ENCODE measurements around the gene KIAA0825. TPM values are rescaled to one million over a fixed set of nuclear protein-coding genes. Genes with fewer than 3 reads are reported as not detected.
"Not testable (repeated sequence)": the region's sequence is repeated elsewhere in the genome, so short reads cannot be mapped to it uniquely, and the experiment has no call there.

Gene KIAA0825
- total RNA-seq, 1 experiment from 2014 or later = 3.3 TPM

- peak; percentile 82 for DNase-seq (ENCODE audit: low read depth)
Observed at GRCh38 chr5:94180761-94181160, 437.6 kb downstream of the KIAA0825 start.

GRCh38 chr5:94175912-94176311 lies 442.5 kb downstream of the KIAA0825 start:
- no peak for DNase-seq (ENCODE audit: low read depth)

GRCh38 chr5:94174748-94175411 lies 443.5 kb downstream of the KIAA0825 start:
- DNase-seq (ENCODE audit: low read depth) = peak; percentile 77

DNA sequence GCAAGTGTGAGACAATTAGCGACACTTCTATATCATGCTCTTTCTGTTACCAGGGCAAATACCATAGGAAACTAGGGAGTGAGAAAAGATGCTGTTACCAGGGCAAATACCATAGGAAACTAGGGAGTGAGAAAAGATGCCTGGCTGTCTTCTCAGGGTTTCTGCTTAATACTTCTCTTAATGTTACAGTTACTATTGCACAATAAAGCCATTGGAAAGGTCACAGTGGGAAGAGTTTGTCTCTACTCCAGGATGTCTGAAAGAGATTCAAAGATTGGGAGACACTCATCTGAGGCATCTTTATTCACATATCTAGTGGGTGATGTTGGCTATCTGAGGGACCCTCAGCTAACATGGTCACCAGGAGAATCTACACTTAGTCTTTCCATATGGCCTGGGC lies 445.3 kb downstream of the KIAA0825 start:
- no peak for DNase-seq (ENCODE audit: low read depth)

DNA sequence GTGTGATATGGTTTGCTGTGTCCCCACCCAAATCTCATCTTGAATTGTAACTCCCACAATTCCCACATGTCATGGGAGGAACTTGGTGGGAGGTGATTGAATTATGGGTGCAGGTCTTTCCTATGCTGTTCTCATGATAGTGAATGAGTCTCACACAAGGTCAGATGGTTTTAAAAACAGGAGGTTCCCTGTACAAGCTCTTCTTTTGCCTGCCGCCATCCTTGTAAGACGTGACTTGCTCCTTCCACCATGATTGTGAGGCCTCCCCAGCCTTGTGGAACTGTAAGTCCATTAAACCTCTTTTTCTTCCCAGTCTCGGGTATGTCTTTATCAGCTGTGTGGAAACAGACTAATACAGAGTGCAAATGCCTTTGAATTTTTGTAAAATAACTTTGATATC lies 447.3 kb downstream of the KIAA0825 start:
- not testable (repeated sequence) for DNase-seq (ENCODE audit: low read depth)

DNA sequence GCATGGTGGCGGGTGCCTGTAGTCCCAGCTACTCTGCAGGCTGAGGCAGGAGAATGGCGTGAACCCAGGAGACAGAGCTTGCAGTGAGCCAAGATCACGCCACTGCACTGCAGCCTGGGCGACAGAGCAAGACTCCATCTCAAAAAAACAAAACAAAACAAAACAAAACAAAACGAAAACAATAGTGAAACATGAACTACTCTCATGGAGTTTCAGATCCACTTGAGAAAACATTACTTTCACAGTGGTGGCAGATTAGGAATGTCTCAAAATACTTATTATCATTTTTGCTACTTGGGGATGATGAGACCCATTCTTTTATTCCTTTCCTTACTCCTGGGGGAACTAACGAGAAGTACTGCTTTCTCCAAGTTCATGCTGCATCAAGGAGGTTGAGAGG lies 448.2 kb downstream of the KIAA0825 start:
- DNase-seq (ENCODE audit: low read depth) = not testable (repeated sequence)

DNA sequence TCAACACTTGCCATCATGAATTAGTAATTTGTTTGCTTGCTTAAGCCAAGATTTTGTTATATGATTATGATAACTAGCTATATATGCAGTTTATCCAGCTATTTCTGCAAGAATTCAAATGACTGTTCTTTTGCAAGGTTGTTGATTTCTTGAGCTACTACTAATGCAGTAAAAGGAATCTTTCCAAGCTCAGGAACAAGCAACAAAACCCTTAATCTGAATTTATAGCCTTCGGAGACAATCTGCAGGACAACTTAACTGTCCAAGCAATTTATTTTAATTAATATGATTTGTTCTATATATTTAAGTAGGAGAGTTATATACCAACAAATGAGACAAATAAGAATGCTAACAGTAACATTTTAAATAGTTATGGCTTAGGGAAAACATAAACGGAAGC lies 450.3 kb downstream of the KIAA0825 start:
- DNase-seq (ENCODE audit: low read depth) = no peak

GRCh38 chr5:94161801-94162200 lies 456.6 kb downstream of the KIAA0825 start:
- DNase-seq (ENCODE audit: low read depth) = no peak

DNA sequence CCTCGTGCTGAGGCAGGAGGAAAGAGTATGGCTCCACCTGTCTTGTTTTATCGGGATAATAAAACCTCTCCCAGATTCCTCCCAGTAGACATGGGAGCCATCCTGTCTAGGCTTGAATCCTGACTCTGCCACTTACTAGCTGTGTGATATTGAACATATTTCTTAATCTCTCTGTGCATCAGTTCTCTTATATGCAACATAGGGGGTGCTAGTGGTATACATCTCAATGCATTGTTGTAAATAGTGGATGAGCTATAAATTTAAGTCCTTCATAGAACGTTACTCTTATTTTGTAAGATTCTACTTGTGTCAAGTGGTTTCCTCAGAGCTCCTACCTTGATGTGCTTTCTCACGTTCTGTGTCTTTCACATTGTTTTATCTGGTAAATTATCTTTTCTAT lies 459.3 kb downstream of the KIAA0825 start:
- no peak for DNase-seq (ENCODE audit: low read depth)

DNA sequence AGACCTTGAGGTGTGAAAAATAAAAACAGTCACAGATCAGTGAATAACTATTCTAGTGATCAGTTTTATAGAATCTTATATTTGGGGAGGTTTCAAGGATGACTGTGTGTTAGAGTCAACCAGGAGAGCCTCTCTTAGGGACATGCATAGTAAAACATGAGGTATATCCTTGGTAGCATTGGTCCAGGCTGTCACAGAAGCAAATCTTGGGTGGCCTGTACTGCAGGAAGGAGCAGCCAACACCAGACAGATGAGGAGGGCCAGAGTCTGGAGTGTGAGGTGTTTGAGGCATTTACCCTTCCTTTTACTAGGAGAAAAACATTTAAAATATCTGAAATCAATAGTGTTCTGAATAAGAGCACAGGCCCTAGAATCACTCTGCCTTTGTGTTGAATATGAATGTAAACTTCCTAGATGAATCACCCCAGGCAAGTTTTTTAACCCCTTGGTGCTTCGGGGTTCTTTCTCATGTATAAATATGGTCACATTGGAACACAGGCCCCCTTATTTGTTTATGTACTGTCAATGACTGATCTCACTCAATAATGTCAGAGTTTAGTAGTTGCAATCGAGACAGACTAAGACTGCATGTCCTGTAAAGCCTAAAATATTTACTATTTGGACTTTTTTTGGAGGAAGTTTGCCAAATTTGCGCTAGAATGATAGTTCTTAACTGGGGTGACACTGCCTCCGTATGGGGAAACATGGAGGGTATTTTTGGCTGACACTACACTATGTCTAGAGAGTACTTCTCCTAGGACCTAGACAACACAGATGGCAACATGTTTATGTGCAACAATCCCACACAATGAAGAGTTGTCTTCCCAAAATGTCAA lies 460.5 kb downstream of the KIAA0825 start:
- no peak for DNase-seq (ENCODE audit: low read depth)

DNA sequence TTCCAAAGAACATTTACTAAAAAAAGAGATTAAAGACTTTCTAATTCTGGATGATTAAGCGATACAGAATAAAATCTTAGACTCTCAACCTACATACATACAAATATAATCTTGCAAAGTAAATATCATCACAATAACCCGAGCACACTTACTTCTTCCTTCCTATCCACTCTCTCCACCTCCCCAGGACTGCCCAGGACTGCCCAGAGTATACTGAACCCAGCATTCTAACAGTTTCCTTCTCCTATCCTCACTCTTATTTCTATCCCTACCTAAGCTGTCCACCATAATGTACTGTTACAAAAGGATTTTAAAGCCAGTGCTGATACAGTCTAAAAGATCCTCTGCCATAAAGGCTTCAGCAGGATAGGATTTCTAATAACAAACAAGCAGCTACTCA lies 463.7 kb downstream of the KIAA0825 start:
- no peak for DNase-seq (ENCODE audit: low read depth)

GRCh38 chr5:94153736-94154450 lies 464.5 kb downstream of the KIAA0825 start:
- no peak for DNase-seq (ENCODE audit: low read depth)

DNA sequence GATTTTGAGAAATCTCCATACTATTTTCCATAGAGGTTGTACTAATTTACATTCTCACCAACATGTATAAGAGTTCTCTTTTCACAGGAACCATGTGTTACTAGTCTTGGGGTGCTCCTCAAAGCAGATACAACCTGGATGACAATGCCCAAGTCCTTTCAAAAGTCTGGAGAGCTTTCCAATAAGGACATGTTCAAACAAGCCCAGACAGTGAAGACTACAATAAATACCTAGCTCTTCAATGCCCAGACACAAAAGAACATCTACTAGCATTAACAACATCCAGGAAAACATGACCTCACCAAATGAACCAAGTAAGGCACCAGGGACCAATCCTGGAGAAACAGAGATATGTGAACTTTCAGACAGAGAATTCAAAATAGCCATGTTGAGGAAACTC lies 474.8 kb downstream of the KIAA0825 start:
- not testable (repeated sequence) for DNase-seq (ENCODE audit: low read depth)

GRCh38 chr5:94140300-94140699 lies 478.1 kb downstream of the KIAA0825 start:
- DNase-seq (ENCODE audit: low read depth) = no peak

GRCh38 chr5:94130077-94130476 lies 488.3 kb downstream of the KIAA0825 start:
- no peak for DNase-seq (ENCODE audit: low read depth)

GRCh38 chr5:94125107-94125506 lies 493.3 kb downstream of the KIAA0825 start:
- no peak for DNase-seq (ENCODE audit: low read depth)

DNA sequence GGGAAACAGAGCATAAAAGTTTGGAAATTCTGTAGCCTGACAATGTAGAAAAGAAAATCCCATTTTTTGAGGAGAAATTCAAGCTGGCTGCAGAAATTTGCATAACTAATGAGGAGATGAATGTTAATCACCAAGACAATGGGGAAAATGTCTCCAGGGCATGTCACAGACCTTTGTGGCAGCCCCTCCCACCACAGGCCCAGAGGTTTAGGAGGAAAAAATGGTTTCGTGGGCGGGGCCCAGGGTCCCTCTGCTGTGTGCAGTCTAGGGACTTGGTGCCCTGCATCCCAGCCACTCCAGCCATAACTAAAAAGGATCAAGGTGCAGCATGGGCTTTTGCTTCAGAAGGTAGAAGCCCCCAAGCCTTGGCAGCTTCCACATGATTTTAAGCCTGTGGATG lies 502.1 kb downstream of the KIAA0825 start:
- not testable (repeated sequence) for DNase-seq (ENCODE audit: low read depth)

GRCh38 chr5:94113087-94113486 lies 505.3 kb downstream of the KIAA0825 start:
- no peak for DNase-seq (ENCODE audit: low read depth)

GRCh38 chr5:94111209-94112004 lies 507.0 kb downstream of the KIAA0825 start:
- DNase-seq (ENCODE audit: low read depth) = peak; percentile 95

- DNase-seq (ENCODE audit: low read depth) = peak; percentile 7
Observed at GRCh38 chr5:94103514-94104245, 514.7 kb downstream of the KIAA0825 start.
